K562 (cell line): ENCODE data around the gene IGLON5.

Experiments
- E2F6 ChIP-seq, 2 experiments: IDR thresholded peaks; 2 replicates each; pipeline ENCODE4 v1.6.1; 2011; ENCODE audit warnings: borderline replicate concordance in 1 of 2, control low read depth in 1 of 2, low read depth in 1 of 2, low read length in 1 of 2, mild to moderate bottlenecking in 1 of 2, mixed read lengths in 1 of 2, moderate library complexity in 1 of 2; ENCODE audit not compliant: insufficient read depth in 1 of 2, insufficient read length in 1 of 2, poor library complexity in 1 of 2, severe bottlenecking in 1 of 2; ENCODE audit errors: extremely low read depth in 1 of 2
- FOXP1 ChIP-seq: sonication (generic); formaldehyde crosslinking; IDR thresholded peaks from 2 replicates; pipeline ENCODE4 v1.8.0; 2022; ENCODE audit warnings: mild to moderate bottlenecking, missing genetic modification reagents
- KDM1A ChIP-seq, 2 experiments: fragments of 450-650 bp; IDR thresholded peaks; 2 replicates each; pipeline ENCODE4 v1.6.1; 2016; ENCODE audit warnings: mild to moderate bottlenecking in 2 of 2
- POLR2AphosphoS5 ChIP-seq: IDR thresholded peaks from 2 replicates; pipeline ENCODE4 v1.6.1; 2011; ENCODE audit warnings: mild to moderate bottlenecking, low read depth, low read length, moderate library complexity; ENCODE audit not compliant: control insufficient read depth, insufficient read depth
- RBM34 ChIP-seq: fragments of 200-400 bp; formaldehyde crosslinking; IDR thresholded peaks from 2 replicates; pipeline ENCODE4 v1.6.1; 2018; ENCODE audit warnings: low read length, borderline replicate concordance; ENCODE audit not compliant: insufficient read depth
- ZNF184 ChIP-seq: sonication (generic); formaldehyde crosslinking; IDR thresholded peaks from 2 replicates; pipeline ENCODE4 v1.5.0; 2020; ENCODE audit warnings: missing genetic modification reagents
- TF ChIP-seq, protein P1 (sequence below): sonication (generic); formaldehyde crosslinking; IDR thresholded peaks from 2 replicates; pipeline ENCODE4 v1.8.0; 2023; ENCODE audit warnings: mild to moderate bottlenecking, missing genetic modification reagents

GRCh38 chr19:51341066-51341465, 29.6 kb downstream of the IGLON5 start:
- no peak for TF ChIP-seq RBM34
- no peak for TF ChIP-seq ZNF184 (CRISPR knock-in tag)
- TF ChIP-seq, protein P1, sequence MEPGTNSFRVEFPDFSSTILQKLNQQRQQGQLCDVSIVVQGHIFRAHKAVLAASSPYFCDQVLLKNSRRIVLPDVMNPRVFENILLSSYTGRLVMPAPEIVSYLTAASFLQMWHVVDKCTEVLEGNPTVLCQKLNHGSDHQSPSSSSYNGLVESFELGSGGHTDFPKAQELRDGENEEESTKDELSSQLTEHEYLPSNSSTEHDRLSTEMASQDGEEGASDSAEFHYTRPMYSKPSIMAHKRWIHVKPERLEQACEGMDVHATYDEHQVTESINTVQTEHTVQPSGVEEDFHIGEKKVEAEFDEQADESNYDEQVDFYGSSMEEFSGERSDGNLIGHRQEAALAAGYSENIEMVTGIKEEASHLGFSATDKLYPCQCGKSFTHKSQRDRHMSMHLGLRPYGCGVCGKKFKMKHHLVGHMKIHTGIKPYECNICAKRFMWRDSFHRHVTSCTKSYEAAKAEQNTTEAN (CRISPR knock-in tag) = no peak
- TF ChIP-seq FOXP1 (CRISPR knock-in tag) = no peak
- no peak for TF ChIP-seq POLR2AphosphoS5
- no peak for TF ChIP-seq KDM1A (IDR thresholded peaks at IDR 0.05)
- TF ChIP-seq E2F6 (IDR thresholded peaks at IDR 0.05; ENCODE audit: borderline replicate concordance in 1 of 2, extremely low read depth in 1 of 2, insufficient read depth in 1 of 2, insufficient read length in 1 of 2, low read depth in 1 of 2, low read length in 1 of 2, poor library complexity in 1 of 2, severe bottlenecking in 1 of 2) = no peak
